GM13976 (cell line): ENCODE data around the gene DHRS7B.
"Not testable (repeated sequence)": the region's sequence is repeated elsewhere in the genome, so short reads cannot be mapped to it uniquely, and the experiment has no call there.

ENCODE experiments used
- DNase-seq: peaks from one replicate; pipeline ENCODE4 v3.0.0; 2012; ENCODE audit warnings: low spot score
- CTCF ChIP-seq: IDR thresholded peaks from 2 replicates; pipeline ENCODE4 v1.5.1; 2012; ENCODE audit warnings: borderline replicate concordance, mild to moderate bottlenecking; ENCODE audit not compliant: insufficient read depth; ENCODE audit errors: extremely low read depth, missing control alignments, control extremely low read depth
- in situ Hi-C: fragments of 300-500 bp; cut with MboI; formaldehyde crosslinking; loops from one replicate; pipeline ENCODE4 v1.12.0; 2022; ENCODE audit warnings: low sequenced_read_pairs, mixed read lengths, inconsistent platforms; ENCODE audit not compliant: unreplicated experiment

DHRS7B gene

DNA sequence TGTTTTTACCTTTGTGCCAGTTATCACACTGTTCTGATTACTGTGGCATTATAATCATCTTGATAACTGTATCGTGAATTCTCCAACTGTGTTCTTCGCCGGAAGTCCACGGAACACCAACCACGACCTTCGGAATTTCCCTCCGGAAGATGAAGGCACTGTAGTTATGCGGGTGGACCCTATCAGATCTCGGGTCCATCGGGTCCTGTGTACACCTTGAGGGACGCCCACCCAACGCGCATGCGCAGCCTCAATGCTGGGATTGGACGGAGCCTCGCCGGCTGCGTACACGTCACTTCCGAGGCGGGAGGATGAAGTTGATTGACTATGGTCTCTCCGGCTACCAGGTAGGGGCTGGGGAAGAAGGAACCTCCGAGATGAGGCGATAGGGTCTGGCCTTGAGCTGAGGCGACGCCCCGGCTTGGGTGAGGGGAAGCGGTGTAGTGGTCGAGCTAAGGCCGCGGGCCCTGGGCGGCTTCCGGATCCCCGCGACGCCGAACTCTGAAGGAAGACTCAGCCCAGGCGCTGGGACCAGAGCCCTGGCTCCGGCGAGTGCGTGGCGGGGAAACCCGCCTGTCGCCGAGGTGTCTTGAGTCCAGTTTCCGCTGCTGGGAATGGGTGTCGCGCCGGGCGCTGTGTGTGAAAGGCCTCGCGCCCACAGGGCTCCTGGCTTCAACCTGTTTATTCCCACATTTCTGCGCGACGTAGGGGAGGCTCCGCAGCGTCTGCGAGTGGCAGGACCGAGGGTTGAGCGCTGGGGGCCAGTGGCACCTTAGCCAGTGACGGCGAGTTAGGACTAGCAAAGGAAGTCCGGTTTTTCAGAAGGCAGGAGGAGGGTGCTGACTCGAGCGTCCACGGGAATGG lies at the start of gene DHRS7B:
Gene DHRS7B (plus strand): TSS at position 320 of the 864 bp plus-strand sequence. CDS start 8 bp downstream, at position 328.
- peak; percentile 96 for DNase-seq
- TF ChIP-seq CTCF: no peak
- in situ Hi-C loops: no loop called here

DNA sequence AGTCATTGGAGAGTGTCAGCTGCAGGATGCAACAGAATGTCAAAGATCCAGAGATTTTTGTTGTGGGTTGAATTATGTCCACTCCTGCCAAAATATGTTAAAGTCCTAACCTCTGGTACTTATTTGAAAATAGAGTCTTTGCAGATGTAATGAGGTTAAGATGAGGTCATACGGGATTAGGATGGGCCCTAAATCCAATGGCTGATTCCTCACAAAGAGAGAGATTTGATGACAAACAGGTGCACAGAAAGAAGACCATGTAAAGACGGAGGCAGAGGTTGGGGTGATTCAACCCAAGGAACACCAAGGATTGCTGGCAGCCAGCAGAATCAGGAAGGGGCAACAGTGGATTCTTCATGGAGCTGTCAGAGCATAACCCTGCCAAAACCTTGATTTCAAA lies 49.5 kb upstream of the DHRS7B start:
- no peak for TF ChIP-seq CTCF
- DNase-seq: no peak
- in situ Hi-C loops: no loop called here

GRCh38 chr17:21078016-21078780 lies 48.6 kb upstream of the DHRS7B start:
- no peak for TF ChIP-seq CTCF
- in situ Hi-C loops: no loop called here
- no peak for DNase-seq

- in situ Hi-C loops: no loop called here
- DNase-seq: no peak
- TF ChIP-seq CTCF: no peak
These were observed 47.6 kb upstream of the DHRS7B start for GRCh38 chr17:21079196-21079595.

GRCh38 chr17:21082001-21082436 lies 44.7 kb upstream of the DHRS7B start:
- in situ Hi-C loops: no loop called here
- DNase-seq: no peak
- TF ChIP-seq CTCF: no peak

DNA sequence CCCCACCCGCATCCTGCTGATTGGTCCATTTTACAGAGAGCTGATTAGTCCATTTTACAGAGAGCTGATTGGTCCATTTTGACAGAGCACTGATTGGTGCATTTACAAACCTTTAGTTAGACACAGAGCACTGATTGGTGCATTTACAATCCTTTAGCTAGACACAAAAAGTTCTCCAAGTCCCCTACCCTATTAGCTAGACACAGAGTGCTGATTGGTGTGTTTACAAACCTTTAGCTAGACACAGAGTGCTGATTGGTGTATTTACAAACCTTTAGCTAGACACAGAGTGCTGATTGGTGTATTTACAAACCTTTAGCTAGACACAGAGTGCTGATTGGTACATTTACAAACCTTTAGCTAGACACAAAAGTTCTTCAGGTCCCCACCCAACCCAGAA lies 41.5 kb upstream of the DHRS7B start:
- DNase-seq, in situ Hi-C loops: not testable (repeated sequence)

GRCh38 chr17:21085707-21086106 lies 41.1 kb upstream of the DHRS7B start:
- no peak for DNase-seq
- no peak for TF ChIP-seq CTCF
- in situ Hi-C loops: no loop called here
